GM19455 (cell line): ENCODE results near the gene P2RX3.

Source experiments
- ATAC-seq: cut with Tn5 transposase; IDR thresholded peaks from one replicate; pipeline ENCODE4 v1.9.1; 2021; ENCODE audit not compliant: unreplicated experiment

The P2RX3 gene

GRCh38 chr11:57309106-57310059, 28.8 kb upstream of the P2RX3 start:
- ATAC-seq: no peak

DNA sequence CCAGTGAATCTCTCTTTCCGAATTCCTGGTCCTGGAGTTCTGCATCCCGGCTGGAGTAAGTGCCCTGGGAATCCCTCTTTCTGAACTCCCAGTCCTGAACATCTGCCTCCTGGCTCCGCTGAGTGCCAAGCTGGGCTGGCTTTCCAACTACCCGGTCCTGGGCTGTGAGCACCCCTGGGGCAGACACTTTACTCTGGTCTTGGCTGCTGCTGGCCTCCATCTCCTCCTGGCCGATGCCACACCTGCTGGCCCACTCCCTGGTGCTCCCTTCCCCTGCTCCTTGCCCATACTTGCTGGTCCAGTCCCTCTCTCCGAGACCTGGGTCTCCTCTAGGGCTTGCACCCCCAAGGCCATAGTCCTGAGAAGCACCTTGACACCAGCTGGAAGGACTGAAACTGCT, 28.1 kb upstream of the P2RX3 start:
- no peak for ATAC-seq

GRCh38 chr11:57310630-57311086, 27.5 kb upstream of the P2RX3 start:
- no peak for ATAC-seq

DNA sequence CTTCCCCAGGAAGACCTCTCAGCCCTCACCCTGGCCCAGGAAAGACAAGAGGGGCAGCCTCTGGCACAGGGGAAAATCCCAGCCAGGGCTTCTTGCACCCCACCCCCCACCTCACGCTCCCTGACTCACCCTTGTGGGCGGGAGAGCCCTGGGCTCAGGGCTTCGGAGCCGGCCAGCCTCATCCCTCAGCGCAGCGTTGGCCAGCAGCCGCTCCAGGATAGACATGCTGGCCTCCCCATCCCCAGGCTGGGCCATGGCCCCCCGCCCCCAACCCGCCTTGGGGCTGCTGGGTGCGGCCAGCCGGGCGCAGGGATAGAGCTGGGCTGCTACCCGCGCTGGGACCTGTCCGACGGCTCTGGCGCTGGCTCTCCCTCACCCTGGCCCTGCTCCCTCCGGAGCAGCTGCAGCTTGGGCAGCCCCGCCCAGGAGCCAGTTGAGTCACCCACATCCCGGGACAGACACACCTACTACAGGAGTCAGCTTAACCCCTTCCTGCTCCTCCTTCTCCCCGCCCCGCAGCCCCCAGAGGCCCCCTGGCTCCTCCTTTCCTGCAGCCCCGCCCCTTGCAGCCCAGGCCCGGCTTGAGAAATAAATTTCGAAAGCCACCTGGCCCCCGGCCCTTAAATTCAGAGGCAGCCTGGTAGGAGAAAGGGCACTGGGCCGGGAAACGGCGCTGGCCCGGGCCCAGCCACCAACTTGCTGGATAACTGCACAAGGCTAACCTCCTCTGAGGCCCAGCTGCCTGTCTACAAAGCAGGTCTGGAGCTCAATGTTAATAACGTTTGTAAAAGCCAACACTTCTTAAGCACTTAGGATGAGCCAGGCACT, 26.8 kb upstream of the P2RX3 start:
- peak; percentile 95 for ATAC-seq

- no peak for ATAC-seq
Measured at GRCh38 chr11:57312511-57313021, 25.6 kb upstream of the P2RX3 start.

- ATAC-seq: no peak
Measured at GRCh38 chr11:57313071-57313787, 24.9 kb upstream of the P2RX3 start.

GRCh38 chr11:57313788-57314135, 24.4 kb upstream of the P2RX3 start:
- no peak for ATAC-seq

DNA sequence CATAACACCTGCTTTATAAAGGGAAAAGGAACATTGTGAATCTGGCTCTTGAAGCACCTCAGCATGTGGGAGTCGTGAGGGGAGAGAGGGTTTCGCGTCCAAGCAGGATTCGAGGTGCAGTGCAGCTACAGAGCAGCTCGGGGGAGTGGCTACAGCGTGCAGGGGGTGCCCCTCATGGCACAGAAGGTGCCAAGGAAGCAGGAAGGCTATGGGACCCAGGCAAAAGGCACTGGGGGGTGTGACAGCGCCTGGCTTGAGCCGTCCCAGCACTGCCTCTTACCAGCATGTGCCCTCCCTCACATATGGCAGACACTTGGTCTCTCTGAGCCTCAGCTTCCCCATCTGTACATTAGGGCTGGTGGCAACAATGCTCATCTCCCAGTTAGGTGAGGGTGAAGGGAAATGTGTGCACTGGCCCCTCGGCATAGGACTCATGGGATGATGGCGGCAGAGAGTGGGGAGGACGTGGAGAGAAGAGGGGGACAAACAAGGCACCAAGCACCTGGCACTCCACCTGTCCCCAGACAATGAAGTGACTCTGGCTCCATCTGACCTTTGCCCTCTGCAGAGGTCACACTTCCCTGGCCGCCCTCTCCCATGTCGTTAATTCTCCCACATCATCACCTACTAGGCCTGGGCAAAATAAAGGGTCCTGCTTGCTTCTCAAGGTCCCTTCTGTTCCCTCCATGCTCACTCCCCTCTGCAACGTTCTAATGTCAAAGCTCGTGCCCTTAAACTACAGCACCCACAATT, 23.8 kb upstream of the P2RX3 start:
- ATAC-seq: no peak

GRCh38 chr11:57315491-57315890, 22.7 kb upstream of the P2RX3 start:
- ATAC-seq: no peak

- ATAC-seq: no peak
Measured at GRCh38 chr11:57316017-57316416, 22.1 kb upstream of the P2RX3 start.

DNA sequence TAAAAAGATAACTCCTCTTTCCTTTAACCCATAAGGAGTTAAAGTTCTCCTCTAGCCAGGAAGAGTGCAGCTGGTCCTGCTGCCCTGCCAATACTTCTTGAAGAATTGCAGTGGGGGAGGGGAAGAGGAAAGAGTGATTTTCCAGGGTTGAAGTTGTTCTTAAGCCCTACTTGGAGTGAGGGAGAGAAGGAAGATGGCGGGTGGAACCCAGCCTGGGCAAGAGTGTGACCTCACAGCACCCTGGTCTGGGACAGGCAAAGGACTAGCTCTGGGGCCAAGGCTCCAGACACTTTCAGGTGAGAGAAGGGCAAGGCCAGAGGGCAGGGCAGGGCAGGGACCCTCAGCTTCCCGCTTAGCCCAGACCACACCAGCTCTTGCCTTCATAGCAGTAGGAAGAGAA, 20.0 kb upstream of the P2RX3 start:
- ATAC-seq: no peak

- ATAC-seq: no peak
Measured at GRCh38 chr11:57320067-57320718, 18.0 kb upstream of the P2RX3 start.

DNA sequence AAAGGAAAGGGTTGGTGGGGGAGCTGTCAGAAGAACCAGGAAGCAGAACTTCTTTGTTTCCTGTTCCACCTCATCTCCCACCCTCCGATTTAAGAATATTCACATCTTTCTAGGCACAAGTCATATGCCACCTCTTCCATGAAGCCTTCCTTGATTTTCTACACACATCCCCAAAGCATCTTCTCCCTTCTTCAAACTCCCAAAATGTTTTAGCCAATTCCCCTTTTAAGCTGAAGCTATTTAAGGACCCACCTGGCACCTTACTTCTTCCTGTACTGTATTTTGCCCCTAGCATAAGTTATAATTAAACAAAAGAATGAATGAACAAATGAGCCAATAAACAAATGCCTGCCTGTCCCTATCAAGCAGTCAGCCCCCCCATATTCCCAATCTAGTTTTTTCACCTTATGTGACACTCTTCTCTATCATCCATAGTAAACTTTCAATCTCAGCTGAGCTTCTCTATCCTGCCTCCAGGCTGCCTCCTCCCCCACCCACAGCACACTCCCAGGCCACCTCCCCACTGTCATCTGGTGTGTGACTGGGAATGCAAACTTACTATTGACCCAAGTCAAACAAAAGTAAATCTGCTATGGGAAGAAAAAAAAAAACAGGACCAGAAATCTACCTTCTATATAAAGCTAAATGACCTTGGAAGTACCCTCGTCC, 17.3 kb upstream of the P2RX3 start:
- ATAC-seq: no peak

GRCh38 chr11:57321388-57322255, 16.5 kb upstream of the P2RX3 start:
- ATAC-seq: no peak

GRCh38 chr11:57322256-57323166, 15.6 kb upstream of the P2RX3 start:
- no peak for ATAC-seq

- no peak for ATAC-seq
Measured at GRCh38 chr11:57323167-57323854, 14.8 kb upstream of the P2RX3 start.

DNA sequence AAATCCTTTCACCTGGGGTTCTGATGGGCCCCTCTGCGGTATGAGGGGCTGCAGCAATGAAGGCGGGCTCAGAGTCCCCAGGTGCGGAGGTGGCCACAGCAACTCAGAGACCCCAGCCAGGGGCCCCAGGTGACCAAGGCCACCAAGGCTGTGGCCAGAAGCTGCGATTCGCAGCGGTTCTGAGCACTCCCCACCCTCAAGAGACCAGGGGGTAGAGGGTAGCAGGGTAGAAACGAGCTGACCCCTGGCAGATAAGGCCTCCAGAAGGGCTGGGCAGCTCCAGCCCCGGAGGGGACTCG, 14.3 kb upstream of the P2RX3 start:
- ATAC-seq: no peak
